Left forelimb (tissue), 1 donor: ENCODE data around the gene IQCH.

Source experiments
- DNase-seq: peaks from one replicate; pipeline ENCODE4 v3.0.0-alpha.2; 2018; ENCODE audit warnings: low spot score

Gene IQCH

DNA sequence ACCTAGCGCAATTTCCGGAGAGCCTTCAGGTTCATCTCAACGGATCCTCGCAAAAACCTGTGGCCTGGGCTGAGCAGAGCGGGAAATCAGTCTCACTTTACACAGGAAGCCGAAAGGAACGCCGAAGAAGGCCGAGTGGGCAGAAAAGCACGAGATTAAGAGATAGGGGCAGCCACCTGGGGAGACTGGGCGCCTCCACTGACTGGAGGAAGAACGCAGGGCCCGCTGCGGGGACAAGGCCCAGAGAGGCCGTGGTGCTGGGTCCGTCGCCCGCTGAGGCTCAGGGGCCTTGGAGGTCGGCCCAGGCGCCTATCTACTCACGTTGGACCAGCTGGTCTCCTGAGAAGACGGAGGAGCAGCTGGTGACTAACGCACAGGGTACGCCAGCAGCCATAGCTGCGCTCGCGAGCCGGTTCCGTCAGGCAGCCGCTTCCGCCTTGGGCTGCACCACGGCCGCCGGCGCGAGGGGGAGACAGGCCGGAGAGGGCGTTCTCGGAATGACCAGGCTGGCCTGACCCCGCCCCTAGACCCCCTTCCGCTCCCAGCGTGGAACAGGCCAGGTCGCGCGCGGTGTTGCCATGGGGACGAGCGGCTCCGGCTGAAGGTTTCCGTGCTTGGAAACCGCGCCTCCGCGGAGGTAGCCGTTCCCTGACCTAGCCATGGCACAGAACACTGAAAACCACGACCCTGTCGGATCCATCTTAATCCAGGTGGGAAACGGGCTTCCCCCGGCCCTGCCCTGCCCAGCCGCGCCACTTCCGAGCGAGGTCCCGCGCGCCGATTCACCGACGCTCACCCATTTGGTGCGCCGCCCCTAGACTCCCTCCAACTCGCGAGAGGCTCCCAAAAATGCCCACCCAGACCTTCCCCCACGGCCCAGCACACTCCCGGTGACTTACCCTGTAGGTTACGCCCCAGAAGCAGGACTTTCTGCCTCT lies at the start of gene IQCH, which contains the start of gene AAGAB:
TSS of gene IQCH (plus strand) at position 549 of the 938 bp plus-strand sequence. CDS start at position 660, 111 bp downstream.
TSS of gene AAGAB (minus strand) at position 424 of the 938 bp plus-strand sequence. CDS start at position 394, 30 bp downstream.
- peak; percentile 99 for DNase-seq

DNA sequence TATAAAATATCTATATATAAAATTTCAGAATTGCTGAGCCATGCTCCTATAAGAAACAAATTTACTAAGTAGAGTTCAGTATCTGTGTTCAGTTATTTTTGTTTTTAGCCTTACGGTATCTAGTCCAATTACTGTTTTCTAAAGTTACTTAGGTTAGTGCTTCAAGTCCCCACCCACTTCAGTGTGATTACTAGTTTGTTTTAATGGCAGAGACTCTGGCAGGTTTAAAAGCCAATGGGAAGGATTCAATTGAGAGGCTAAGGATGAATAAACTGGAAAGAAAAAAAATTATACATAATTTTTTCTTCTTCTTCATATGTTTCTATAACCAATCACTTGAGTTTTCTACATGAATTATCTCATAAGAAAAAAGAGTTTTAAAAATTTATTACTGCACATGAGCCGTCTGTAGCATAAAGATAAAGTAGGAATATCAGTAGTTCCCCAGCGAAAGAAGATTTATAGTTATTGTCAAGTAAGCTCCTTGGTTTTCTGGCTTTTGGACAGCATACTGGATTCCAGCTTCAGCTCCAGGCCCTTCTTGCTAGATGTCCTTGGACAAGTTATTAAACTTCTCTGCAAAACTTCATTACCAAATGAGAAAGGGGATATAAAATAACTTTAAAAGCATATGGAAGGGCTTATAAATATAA lies 46.9 kb upstream of the IQCH start:
- DNase-seq: no peak

DNA sequence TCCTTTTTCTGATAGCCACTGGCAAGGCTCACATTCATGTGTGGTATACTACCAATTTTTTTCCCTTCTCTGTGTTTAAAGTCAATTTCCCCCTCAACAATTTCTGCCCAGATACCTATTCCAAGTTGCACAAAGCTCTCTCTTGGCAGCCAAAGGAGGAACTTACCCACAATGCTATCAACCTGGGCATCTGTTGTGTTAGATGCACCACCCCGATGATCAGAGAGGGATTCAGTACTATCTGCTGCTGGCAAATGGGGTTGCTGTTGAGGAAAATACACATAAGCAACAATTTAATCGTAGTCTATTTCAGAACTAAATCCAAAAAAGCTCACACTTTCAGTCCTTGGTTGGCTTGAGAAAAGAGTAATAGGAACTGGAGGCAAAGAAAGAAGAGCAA lies 46.2 kb upstream of the IQCH start:
- DNase-seq: no peak

DNA sequence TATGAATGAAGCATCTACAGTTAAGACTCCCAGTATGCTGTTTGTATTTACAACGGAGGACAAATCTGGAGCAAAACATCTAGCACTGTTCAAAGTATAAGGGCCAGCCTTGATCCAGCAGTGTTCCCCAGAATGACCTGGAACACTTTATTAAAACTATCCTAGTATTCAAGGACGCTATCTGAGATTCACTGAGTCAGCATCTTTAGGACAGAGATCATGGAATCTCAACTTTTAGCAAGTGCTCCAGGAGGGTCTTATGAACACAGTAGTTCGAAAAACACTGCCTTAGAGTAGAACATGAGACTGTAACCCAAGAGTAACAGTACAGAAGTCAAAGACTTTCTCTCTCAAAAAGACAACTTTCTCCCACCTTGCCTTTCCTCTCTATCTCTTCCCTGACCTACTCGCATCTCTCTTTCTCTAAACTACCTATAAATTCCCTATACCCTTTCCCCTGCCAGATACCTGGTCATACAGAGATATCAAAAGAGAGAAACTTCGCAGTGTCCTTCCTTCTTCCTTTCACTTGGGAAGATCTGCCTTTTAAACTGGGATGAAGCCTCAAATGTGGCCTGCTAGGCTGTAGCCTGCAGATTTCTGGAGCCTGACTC lies 43.9 kb upstream of the IQCH start:
- DNase-seq: no peak

DNA sequence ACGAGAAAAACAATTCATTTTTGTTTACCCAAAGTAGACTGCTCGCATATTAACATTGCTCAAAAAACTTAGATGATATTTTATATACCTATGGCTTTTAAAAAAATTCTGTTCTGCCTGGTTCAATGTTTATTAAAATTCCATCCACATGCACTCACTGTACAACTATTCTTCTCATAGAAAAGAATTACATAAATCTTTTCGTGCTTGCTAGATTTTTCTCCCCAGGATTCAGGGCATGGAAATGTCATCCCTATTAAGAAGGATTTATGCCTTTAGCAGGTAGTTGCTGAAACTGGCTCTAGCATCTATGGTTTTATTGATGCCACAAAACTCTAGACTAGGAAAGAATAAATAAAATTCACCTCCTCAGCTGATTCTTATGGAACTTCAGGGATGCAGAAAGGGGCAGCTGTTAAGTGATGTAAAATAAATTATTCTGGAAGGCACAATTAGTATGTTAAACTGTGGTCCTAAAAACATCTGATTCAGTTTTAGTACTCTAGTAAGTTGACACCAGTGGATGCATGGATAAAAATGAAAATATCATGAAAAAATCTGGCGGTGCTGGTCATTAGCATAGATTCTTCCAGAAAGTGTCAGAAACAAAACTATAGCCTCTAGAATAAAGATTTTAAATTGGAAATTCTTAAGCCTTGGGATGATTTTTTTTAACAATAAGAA lies 41.8 kb upstream of the IQCH start:
- DNase-seq: no peak

DNA sequence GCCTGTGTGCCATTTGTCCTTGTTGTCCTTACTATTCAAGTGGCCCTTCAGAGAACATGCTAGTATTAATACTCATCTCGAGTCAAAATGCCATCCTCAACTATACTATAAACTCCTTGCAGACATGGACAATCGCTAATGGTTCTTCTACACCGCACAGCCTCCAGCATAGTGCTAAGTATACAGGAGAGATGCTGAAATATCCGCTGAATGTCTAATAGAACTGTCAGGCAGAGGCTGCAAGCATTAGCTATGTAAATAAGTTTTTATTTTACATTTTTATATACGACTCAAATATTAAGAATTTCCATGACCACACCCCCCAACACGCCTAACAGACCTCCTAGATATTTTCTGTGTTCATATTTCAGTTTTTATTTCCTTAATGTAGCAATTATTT lies 39.5 kb upstream of the IQCH start:
- DNase-seq: no peak

DNA sequence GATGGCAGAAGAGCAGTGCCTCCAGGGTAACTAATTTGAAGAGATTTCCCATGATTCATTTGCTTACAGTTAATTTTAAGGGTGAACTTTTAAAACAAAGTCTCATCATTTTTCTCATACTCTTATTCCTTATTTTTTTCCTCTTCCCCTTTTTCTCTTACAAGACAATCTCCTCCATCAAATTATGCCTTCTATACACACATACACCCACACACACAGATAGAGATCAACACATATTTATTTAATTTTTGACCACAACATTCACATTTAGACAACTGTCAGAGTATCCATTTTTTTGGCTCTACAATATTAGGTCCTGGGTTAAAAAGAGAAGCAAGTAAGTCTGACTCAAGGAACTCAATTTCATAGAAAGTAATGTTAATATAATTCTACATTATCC lies 37.7 kb upstream of the IQCH start:
- DNase-seq: no peak

DNA sequence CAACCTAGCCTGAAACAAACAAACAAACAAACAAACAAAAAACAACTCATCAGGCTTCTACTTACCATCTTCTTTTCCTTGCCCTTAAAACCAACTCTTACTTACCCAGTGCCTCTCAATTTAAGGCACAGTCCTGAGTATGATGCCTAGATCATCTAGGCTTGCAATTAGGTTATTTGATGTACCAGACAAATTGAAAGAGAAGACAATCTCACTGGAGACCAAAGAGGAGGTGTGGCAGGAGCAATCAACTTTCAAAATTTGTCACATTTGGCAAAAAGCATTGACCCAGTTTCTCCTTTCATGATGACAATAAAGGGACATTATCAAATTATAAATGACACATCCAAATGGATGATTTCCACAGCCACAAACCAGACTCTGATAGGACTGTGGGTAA lies 36.2 kb upstream of the IQCH start:
- no peak for DNase-seq

DNA sequence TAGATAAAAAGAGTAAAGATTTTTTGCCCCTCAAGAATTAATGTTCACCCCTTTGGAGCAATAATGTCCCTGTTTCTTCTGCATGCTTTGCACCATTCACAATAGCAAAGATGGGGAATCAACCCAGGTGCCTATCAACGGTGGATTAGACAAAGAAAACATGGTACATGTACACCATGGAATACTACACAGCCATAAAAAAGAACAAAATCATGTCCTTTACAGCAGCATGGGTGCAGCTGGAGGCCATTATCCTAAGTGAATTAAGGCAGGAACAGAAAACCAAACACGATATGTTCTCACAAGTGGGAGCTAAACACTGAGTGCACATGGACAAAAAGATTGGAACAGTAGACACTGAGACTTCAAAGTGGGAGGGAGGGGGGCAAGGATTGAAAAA lies 35.3 kb upstream of the IQCH start:
- DNase-seq: no peak

DNA sequence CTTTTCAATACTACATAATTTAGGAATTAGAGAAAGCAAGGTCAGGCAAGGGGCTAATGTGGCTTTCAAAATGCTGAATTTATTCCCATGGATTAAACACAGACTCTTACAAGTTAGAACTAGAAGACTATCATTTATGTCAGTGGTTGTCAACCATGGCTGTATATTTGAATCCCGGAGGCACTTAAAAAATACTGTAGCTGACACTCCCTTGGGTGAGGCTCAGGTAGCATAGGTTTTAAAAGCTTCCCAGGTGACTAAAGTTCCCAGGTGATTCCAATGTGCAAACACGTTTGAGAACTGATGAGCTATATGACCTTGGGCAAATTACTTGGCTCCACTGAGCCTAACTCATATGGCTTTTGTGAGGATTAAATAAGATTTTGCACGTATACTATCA lies 29.7 kb upstream of the IQCH start:
- DNase-seq: no peak

DNA sequence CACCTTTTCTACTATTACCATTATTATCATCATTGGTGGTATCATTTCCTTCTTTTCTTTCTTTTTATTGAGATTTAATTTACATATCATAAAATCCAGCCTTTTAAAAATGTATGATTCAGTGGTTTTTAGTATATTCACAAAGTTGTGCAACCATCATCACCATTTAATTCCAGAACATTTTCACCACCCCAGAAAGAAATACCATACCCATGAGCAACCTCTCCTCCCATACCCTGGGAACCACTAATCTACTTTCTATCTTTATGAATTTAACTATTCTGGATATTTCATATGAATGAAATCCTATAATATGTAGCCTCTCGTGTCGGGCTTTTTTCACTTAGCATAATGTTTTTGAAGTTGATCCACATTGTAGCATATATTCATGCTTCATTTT lies 29.2 kb upstream of the IQCH start:
- DNase-seq: no peak

DNA sequence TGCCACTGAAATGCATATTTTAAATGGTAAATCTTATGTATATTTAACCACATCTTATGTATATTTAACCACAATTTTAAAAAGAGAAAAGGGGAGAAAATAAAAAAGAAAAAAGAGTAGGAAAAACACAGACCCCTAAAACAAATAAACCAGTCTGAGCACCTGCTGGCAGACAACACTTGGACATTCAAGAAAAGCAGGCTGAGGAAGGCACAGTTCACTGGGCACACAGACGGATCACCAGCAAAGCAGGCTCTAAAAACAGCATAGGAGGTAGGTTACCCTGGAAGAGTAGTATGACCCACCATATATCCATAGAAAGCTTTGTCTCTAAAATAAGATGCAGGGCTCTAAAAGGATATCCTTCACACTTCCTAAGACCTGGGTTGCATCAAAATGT lies 27.2 kb upstream of the IQCH start:
- no peak for DNase-seq

DNA sequence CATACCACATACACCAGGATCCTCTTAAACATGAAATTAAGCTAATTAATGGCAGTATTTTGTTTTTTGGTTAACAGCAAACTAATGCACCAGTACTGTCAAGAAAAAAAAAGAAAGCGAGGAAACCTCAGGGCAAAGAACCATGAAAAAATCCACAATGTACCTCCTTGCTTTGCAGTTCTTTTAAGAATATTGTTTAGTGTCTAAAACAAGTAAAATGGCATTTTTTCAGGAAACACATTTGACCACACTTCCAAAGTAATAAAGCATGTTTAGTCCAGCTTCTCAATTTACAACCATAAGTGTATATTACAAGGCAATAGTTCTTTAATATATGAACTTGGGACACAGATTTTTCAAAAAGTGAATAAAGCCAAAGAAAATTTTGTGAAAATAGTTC lies 26.7 kb upstream of the IQCH start:
- DNase-seq: no peak

DNA sequence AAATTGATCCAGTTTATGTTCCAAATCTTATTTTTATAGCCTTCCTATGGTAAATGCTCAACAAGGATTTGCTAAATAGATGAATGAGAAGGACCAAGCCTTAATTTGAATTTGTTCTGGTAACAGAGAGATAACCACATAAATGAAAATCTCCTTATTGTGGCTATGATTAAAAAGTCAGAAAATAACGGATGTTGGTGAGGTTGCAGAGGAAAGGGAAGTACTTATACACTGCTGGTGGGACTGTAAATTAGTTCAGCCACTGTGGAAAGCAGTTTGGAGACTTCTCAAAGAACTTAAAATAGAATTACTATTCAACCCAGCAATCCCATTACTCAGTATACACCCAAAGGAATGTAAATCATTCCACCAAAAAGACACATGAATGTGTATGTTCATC lies 26.3 kb upstream of the IQCH start:
- DNase-seq: no peak

DNA sequence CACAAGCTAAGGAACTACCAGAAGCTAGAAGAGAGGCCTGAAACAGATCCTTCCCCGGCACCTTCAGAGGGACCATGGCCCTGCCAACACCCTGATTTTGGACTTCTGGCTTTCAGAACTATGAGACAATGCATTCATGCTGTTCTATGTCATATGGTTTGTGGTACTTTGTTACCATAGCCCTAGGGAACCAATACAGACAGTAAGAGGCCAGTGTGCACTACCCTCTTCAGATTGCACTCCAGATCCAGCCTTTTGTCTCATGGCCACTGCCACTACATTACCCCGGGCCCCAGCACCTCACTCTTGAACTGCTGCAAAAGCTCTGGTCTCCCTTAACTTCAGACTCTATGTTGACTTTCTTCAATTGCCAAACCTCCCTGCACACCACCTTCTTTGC lies 24.1 kb upstream of the IQCH start:
- DNase-seq: no peak

DNA sequence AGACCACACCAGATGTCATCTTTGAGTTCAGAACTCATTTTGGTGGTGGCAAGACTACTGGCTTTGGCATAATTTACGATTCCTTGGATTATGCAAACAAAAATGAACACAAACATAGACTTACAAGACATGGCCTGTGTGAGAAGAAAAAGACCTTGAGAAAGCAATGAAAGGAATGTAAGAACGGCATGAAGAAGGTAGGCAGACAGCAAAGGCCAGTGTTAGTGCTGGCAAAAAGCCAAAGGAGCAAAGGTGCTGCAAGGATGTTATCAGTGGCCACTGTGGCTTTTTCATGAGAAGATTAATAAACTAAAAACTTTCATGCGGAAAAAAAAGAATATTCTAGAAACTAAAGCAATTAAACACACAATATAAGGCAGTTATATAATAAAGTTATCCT lies 22.0 kb upstream of the IQCH start:
- no peak for DNase-seq

DNA sequence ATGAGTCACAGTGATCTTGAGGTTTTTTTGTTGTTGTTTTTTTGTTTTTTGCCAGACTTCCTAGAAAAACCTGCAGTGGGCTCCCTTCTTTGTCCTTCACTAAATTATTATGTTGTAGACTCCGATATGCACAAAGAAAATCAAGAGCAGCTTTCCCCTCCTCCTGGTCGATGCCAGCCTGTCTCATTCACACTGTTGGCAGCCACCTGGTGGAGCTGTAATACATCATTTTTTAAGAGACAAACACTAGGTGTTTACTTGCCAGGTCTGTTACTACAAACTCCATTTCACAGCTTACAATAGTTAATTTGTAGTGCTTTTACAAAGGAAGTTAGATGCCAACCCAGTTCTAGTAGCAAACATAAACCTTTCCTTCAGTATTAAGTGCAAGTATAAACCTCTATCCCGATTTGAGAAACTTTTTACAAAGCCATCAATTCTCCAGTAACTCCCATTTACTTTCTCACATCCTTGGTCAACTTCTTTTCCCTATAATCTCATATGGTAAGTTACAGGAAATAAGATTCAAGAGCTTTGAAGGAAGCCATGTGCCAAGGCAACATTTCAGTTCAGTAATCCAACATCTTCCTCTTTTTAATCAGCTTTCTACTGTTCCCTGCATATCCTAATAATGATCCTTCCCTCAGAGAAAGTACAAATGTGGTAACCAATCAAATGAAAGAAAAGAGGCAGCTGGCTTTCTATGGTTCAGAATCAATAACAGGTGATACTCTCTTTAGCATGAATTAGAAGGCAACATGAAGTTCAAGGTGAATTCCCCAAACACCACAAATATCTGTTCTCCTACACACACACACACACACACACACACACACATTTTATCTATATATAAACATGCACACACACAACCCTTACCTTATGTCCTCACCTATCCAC lies 14.1 kb upstream of the IQCH start:
- no peak for DNase-seq

DNA sequence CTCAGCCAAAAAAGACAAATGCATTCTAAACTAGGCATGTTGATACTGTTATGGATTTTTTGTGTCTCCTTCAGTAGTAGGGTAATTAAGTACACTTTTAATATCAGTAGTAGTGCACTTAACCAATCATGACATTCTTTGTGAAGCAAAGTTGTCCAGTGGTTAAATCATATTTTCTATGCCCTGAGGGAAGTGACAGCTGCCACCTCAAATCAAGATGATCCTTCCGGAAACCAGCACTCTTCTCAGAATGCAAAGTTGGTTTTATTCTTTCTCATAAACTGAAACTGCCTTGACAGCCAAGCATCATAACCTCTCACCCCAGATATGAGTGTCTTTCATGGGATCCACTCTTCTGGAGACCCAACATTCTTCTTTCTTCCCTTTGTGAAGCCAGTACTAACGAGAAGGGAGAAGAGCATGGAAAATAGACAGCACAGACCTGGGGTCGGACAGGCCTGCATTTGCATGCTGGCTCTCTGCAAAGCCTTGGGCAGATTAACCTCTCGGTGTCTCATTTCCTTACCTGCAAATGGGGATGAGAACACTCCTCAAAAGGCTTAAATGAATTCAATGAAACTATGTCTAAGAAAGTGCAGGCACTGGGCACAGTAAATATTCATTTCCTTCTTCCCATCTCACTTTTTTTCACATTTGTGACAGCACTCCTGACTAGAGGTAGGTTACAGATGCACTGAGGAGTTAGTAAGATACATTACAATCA lies 13.3 kb upstream of the IQCH start:
- no peak for DNase-seq

DNA sequence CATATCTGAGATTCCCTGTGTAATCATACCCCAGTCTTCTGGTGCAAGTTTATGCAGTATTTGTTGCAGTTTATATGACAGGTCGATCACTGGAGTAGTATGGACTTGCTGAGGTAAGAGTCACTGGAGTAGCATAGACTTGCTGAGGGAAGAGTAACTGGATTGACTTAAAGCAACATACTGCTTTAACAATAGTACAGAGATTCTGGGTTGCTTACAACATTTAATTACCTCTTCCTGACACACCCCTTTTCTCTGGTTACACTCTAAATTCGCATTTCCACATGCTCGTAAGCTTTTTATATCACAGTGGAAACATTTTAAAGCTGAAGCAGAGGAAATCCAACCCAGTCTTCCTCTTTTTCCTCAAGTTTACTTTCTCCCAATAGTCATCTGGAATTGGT lies 11.9 kb upstream of the IQCH start:
- DNase-seq: no peak

DNA sequence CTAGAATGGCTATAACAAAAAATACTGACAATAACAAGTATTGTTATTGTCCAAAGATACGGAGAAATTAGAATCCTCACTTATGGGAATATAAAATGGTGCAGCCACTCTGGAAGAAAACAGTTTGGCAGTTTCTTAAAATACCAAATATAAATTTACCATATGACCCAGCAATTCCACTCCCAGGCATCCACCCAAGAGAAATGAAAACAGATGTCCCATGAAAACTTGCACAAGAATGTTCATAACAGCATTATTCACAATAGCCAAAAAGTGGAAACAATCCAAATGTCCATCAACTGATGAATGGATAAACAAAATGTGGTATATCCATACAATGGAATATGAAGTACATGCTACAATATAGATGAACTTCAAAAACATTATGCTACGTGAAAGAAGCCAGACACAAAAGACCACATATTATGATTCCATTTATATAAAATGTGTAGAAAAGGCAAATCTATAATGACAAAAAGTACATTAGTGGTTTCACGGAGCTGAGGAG lies 9.6 kb upstream of the IQCH start:
- DNase-seq: no peak
